ENCODE results near the gene OGT. TPM values are rescaled to one million over a fixed set of nuclear protein-coding genes. Genes with fewer than 3 reads are reported as not detected.

OGT gene
- total RNA-seq, 1 experiment from 2014 or later = 55.3 TPM

GRCh38 chrX:71622576-71623450 lies 89.9 kb downstream of the OGT start:
- peak; percentile 24 for DNase-seq (ENCODE audit: low read depth)

- DNase-seq (ENCODE audit: low read depth) = no peak
Measured at GRCh38 chrX:71623714-71624113, 90.8 kb downstream of the OGT start.

- DNase-seq (ENCODE audit: low read depth) = no peak
Measured at GRCh38 chrX:71625471-71625870, 92.6 kb downstream of the OGT start.

Other genes with a start within 250 kb of the OGT start
- 393 and 463 TPM in 2 replicates for gene NONO, start 249.5 kb upstream of the OGT start, total RNA-seq (2014; rRNA removed)
- 1.6 and 1.9 TPM in 2 replicates for gene ITGB1BP2, start 231.4 kb upstream of the OGT start, total RNA-seq (2014; rRNA removed)
- gene TAF1, start 166.7 kb upstream of the OGT start, total RNA-seq (2014; rRNA removed) = 13.0 and 17.1 TPM in 2 replicates
- 2.1 and 2.2 TPM in 2 replicates for gene GCNA, start 45.3 kb downstream of the OGT start, total RNA-seq (2014; rRNA removed)
- gene CXCR3, start 85.4 kb downstream of the OGT start, total RNA-seq (2014; rRNA removed) = not detected in 2 replicates
- gene CXorf49, start 185.2 kb downstream of the OGT start, total RNA-seq (2014; rRNA removed) = not detected in 2 replicates
- not detected in 2 replicates for gene CXorf49B, start 230.2 kb downstream of the OGT start, total RNA-seq (2014; rRNA removed)

All from LHCN-M2 (cell line).